ENCODE results near the gene ADGRA1.
A peak's percentile ranks its signal among the peaks of the same experiment; 100 is the strongest.
"Not testable (repeated sequence)": the region's sequence is repeated elsewhere in the genome, so short reads cannot be mapped to it uniquely, and the experiment has no call there.

The ADGRA1 gene

GRCh38 chr10:133134411-133135115, 46.8 kb downstream of the ADGRA1 start:
- ATAC-seq, result peak; percentile 75

GRCh38 chr10:133135116-133135465, 47.4 kb downstream of the ADGRA1 start:
- no peak for TF ChIP-seq TSHZ2 (CRISPR knock-in tag; IDR thresholded peaks at IDR 0.05)
- TF ChIP-seq BACH2 (CRISPR knock-in tag; IDR thresholded peaks at IDR 0.05; ENCODE audit: borderline replicate concordance), result no peak
- TF ChIP-seq CSRNP3 (CRISPR knock-in tag; IDR thresholded peaks at IDR 0.05), result no peak
- TF ChIP-seq POU6F1 (CRISPR knock-in tag; IDR thresholded peaks at IDR 0.05; ENCODE audit: borderline replicate concordance, low read depth), result no peak
- TF ChIP-seq ZFP30 (CRISPR knock-in tag; IDR thresholded peaks at IDR 0.05), result no peak
- no peak for TF ChIP-seq ZNF70 (CRISPR knock-in tag; IDR thresholded peaks at IDR 0.05)
- TF ChIP-seq TOX (CRISPR knock-in tag; IDR thresholded peaks at IDR 0.05; ENCODE audit: borderline replicate concordance), result no peak
- no peak for TF ChIP-seq GLIS3 (CRISPR knock-in tag; IDR thresholded peaks at IDR 0.05)
- no peak for TF ChIP-seq ZNF8 (CRISPR knock-in tag; IDR thresholded peaks at IDR 0.05)
- TF ChIP-seq ISL1 (CRISPR knock-in tag; IDR thresholded peaks at IDR 0.05), result no peak
- ATAC-seq, result no peak

More at GRCh38 chr10:133134411-133135115, 46.8 kb downstream of the ADGRA1 start:
- no peak for TF ChIP-seq TSHZ2 (CRISPR knock-in tag; IDR thresholded peaks at IDR 0.05)
- TF ChIP-seq BACH2 (CRISPR knock-in tag; IDR thresholded peaks at IDR 0.05; ENCODE audit: borderline replicate concordance), result no peak
- TF ChIP-seq POU6F1 (CRISPR knock-in tag; IDR thresholded peaks at IDR 0.05; ENCODE audit: borderline replicate concordance, low read depth), result no peak
- no peak for TF ChIP-seq GLIS3 (CRISPR knock-in tag; IDR thresholded peaks at IDR 0.05)
- no peak for TF ChIP-seq ZC3H10 (CRISPR knock-in tag; IDR thresholded peaks at IDR 0.05)
- TF ChIP-seq ISL1 (CRISPR knock-in tag; IDR thresholded peaks at IDR 0.05), result no peak

GRCh38 chr10:133137486-133138145, 49.9 kb downstream of the ADGRA1 start:
- ATAC-seq, result not testable (repeated sequence)

GRCh38 chr10:133139551-133140065, 51.9 kb downstream of the ADGRA1 start:
- no peak for ATAC-seq
- TF ChIP-seq TSHZ2 (CRISPR knock-in tag; IDR thresholded peaks at IDR 0.05), result no peak
